TTC549 (cell line): Measurements from ENCODE around the gene IKZF4.
"Not testable (repeated sequence)": the region's sequence is repeated elsewhere in the genome, so short reads cannot be mapped to it uniquely, and the experiment has no call there.

ENCODE experiments used
- FAIRE-seq: peaks from 2 replicates; lab custom pipeline; 2012; peaks lifted over from hg19 to GRCh38; lab: Jason Lieb, UNC

The IKZF4 gene

DNA sequence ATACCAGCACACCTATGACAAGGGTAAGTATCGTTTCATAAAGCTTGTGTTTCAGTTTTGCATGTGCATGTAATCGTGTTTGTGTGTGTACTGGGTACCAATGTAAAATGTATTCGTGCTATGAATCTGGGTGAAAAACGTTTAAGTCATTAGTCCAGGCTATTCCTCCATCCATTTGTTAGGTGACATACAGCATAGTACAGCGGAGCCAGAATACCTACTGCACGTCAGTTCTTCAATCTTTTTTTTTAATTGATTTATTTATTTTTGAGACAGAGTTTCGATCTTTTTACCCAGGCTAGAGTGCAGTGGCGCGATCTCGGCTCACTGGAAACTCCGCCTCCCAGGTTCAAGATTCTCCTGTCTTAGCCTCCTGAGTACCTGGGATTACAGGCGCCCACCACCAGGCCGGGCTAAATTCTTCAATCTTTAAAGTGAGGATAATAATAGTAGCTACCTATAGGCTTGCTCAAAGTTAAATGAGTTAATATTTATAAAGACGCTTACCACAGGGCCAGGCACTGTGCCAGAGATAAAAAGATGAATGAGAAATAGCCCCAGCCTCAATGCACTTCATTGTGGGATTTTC, 20.2 kb downstream of the IKZF4 start:
- no peak for FAIRE-seq

DNA sequence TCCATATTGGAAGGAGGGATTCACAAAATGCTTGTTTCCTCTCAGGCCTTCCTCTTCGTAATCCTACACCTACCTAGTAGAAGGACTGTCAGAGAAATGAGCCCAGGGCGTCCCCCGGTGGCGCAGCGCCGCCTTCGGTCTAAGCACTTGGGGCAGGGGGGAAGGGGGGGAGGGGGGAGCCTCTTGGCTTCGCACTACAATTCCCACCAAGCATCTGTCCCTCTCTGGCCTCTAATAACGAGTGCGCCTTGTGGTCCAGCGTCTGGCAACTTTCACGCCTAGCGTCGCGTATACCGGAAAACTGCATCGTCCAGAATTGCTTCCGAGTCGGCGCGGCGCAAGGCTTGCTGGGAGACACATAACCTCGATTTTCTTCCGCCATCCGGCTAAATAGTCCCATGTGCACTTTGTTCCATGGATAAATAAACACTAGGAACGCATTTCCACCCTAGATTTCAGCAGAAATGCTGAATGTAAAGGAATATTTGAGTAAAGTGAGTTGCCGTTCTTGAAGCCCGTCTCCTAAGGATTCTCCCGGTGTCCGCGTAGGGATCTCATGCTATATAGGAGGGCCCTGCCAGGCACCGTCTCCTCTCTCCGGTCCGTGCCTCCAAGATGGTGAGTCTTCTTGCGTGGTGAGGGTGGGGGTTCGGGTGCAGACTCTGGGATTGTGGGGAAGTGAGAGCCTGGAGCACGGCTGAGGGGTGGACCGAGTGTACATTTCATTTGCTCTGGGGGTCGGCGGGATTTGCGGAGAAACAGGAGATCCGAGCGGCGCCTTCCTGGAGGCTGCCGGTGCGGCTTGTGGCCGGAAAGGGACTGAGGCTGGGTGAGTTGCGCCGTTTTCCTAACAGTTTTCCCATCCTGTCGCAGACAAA, 20.9 kb downstream of the IKZF4 start, which contains the start of gene RPS26:
Gene RPS26 (plus strand): TSS at position 367 of the 878 bp plus-strand sequence. CDS start 249 bp downstream, at position 616.
- no peak for FAIRE-seq

DNA sequence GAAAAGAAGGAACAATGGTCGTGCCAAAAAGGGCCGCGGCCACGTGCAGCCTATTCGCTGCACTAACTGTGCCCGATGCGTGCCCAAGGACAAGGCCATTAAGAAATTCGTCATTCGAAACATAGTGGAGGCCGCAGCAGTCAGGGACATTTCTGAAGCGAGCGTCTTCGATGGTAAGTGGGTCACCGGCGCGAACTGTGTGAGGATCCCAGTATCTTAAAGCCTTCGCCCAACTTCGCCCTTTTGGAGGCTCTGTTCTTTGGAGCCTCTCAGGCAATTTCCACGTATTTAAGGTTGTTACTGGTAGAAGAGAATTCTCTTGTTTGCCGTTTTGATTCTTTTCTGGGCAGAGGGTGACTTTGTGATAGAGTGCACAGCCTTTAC, 21.6 kb downstream of the IKZF4 start:
- not testable (repeated sequence) for FAIRE-seq

DNA sequence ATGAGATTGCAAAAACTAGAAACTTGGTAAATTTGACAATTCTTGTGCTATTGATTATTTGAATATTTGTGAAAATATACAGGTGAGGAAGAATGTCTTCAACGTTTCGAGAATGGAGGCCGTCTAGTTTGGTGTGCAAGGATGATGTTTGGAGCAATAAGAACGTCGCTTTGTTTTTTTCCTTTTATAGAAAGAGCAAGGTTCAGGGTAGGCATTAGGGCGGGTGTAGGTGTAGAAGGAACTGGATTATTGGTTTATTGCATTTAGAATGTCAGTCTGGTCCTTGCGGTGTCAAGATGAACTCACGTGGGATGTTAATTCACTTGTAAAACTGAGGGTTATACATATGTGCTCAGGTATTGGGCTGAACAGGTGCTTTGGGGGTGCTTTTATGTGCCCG, 22.0 kb downstream of the IKZF4 start:
- FAIRE-seq, result no peak

DNA sequence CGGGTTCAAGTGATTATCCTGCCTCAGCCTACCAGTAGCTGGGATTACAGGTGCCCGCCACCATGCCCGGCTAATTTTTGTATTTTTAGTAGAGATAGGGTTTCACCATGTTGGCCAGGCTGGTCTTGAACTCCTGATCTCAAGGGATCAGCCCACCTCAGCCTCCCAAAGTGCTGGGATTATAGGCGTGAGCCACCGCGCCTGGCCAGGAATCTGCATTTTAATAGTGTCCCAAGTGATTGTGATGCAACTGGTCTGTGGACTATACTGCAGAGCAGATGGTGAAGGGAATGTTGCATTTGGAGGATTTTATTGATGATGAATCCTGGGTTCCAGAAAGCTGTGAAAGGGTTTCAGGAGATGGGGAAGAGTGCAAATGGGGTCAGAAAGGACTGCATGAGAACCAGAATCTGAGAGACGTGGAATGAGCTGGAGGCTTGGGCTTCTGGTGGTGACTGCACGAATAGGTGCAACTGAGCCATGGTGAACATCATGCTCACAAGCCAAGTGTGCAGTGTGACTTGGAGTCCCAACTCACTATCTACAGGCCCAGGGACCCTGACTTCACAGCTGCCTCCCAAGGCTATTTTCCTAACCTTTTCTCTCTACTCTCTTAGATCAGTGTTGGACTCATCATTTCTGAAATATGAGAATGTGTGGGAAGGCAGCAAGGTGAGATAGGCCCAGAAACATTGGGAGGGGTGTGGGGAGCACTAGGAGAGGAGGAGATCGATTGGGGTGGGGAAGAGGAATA, 25.4 kb downstream of the IKZF4 start:
- FAIRE-seq, result no peak

DNA sequence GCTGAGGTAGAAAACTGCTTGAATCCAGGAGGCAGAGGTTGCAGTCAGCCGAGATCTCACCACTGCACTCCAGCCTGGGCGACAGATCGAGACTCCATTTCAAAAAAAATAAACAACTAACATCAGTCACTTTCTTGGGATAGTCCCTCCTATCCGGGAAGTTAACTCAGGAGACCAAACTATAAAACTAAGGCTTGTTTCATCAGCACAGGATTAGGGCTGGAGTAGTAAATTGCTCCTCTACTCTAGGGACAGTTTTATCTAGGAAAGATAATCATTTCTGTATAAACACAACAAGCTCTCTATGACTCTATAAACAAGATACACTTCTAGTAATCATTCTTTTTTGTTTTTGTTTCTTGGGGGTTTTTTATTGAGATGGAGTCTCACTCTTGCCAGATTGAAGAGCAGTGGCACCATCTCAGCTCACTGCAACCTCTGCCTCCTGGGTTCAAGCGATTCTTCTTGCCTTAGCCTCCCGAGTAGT, 32.6 kb downstream of the IKZF4 start:
- FAIRE-seq, result no peak

DNA sequence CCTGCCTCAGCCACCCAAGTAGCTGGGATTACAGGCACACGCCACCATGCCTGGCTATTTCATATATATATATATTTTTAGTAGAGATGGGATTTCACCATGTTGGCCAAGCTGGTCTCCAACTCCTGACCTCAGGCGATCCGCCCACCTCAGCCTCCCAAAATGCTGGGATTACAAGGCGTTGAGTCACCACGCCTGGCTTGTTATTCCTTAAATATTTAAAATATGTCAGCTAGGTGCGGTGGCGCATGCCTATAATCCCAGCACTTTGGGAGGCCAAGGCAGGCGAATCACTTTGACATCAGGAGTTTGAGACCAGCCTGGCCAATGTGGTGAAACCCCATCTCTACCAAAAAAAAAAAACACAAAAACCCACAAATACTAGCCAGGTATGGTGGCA, 39.1 kb downstream of the IKZF4 start:
- not testable (repeated sequence) for FAIRE-seq

DNA sequence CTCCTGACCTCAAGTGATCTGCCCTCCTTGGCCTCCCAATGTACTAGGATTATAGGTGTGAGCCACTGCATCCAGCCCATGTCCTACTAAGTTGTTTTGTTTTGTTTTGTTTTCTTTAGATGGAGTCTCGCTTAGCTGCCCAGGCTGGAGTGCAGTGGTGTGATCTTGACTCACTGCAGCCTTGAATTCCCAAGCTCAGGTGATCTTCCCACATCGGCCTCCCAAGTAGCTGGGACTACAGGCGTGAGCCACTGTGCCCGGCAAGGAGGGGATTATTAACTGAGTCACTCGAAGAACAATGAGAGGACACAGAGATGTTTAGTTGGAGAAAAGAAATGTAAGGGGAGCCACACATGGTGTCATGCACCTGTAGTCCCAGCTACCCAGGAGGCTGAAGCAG, 41.1 kb downstream of the IKZF4 start:
- no peak for FAIRE-seq

DNA sequence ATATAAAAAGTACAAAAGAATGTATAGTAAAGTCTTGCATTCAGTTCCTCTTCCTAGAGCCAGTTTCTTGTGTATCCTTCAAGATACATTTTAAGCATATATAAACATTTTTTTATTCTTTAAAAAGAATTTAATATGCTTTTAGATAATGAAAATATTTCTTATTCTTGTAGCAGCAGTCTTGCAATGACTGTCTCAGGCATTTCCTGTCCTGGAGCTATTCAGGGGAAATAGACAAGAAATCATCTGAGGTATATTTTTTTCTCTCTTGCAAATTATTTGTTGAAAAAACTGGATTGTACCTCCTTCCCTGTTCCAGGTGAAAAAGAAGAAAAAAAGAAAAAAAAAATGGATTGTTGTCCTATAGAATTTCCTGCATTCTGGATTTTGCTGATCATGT, 42.2 kb downstream of the IKZF4 start:
- no peak for FAIRE-seq

DNA sequence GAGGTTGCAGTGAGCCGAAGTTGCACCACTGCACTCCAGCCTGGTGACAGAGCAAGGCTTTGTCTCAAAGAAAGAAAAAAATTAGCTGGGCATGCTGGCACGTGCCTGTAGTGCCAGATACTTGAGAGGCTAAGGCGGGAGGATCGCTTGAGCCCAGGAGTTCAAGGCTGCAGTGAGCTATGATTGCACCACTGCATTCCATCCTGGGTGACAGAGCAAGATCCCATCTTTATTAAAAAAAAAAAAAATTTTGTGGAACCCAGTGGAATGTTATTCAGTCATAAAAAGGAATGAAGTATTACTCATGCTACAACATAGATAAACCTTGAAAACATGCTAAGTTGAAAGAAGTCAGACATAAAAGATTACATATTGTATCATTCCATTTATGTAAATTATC, 50.8 kb downstream of the IKZF4 start:
- FAIRE-seq, result no peak

DNA sequence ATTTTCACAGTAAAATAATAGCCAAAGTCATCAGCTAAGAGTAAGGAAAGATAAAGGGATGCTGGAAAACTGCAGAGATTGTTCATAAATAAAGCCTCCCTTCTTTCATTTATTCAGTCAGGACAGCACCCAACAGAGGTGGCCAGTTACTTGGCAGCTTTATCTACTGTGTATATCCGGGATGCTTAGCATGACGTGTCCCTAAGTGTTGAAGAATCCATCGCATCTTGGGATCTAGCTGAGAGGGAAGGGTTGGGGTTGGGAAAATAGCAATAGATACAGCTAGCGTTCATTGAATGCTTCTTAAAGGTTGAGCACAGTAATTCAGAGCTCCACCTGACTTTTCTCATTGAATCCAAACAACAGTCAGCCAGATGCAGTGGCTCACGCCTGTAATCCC, 53.6 kb downstream of the IKZF4 start:
- FAIRE-seq, result no peak

DNA sequence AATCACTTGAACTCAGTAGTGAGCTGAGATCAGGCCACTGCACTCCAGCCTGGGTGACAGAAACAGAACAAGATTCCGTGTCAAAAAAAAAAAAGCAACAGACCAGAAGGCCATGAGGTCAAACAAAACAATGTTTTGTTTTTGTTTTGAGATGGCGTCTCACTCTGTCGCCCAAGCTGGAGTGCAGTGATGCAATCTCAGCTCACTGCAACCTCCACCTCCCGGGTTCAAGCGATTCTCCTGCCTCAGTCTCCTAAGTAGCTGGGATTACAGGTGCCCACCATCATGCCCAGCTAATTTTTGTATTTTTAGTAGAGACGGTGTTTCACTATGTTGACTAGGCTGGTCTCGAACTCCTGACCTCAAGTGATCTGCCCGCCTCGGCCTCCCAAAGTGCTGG, 57.1 kb downstream of the IKZF4 start:
- not testable (repeated sequence) for FAIRE-seq

DNA sequence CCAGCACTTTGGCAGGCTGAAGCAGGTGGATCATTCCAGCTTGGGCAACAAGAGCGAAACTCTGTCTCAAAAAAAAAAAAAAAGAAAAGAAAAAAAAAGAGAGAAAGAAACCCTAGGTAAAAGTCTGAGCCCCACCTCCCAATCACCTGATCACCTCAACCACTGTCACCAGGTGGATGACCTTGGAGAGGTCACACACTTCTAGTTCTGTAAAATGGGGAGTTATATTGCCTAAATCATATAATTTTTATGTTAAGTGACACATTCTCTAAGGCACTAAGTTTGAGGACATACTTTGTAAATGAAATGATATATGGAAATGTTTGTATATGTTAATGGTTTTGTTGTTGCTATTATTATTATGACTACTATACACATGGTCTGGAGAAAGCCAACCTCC, 57.6 kb downstream of the IKZF4 start:
- no peak for FAIRE-seq

DNA sequence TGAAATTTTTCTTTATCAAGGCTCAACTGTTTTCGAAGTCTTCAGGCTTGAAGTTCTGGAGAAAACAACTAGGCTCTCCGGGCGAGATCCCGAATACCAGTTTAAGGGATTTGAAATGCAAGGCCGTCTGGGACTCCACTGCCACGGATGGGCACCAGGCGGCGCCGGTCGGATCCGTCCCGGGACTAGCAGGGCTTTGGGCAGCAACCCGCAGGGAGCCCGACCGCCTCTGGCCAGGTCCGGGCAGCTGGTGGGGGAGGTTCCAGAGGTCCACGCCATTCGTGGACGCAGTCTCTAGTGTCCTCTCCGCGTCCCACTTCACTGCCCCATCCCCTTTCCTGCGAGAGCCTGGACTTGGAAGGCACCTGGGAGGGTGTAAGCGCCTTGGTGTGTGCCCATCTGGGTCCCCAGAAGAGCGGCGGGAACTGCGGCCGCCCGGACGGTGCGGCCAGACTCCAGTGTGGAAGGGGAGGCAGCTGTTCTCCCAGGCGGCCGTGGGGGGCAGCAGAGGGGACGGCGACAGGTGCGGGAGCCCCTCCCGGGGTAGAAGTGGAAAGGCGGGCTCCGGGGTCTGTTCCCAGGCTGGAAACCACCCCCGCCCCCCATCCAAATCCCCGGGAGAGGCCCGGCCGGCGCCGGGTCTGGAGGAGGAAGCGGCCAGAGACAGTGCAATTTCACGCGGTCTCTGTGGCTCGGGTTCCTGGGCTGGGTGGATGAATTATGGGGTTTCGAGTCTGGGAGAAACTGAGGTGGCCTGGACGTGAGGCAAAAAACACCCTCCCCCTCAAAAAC, 58.3 kb downstream of the IKZF4 start:
- FAIRE-seq, result no peak

DNA sequence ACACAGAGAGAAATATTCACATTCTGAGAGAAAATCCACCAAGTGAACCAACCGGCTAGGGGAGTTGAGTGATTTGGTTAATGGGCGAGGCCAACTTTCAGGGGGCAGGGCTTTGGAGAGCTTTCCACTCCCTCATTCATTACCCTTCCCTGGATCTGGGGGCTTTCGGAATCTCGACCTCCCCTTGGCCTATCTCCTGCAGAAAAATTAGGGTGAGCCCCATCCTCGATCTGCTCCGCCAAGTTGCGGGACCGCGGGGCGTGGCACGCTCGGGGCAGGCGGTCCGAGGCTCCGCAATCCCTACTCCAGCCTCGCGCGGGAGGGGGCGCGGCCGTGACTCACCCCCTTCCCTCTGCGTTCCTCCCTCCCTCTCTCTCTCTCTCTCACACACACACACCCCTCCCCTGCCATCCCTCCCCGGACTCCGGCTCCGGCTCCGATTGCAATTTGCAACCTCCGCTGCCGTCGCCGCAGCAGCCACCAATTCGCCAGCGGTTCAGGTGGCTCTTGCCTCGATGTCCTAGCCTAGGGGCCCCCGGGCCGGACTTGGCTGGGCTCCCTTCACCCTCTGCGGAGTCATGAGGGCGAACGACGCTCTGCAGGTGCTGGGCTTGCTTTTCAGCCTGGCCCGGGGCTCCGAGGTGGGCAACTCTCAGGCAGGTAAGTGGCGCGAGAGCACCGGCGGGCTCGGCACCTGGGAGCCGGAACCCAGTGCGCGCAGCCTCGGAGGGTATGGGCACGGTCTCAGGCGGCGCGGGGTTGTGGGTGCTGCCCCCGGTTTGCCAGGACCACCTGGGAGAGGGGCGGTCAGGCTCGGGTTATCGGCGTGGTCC, 59.1 kb downstream of the IKZF4 start, which contains the start of gene ERBB3:
Gene ERBB3 (plus strand): TSS at position 443 of the 833 bp plus-strand sequence. CDS start 136 bp downstream, at position 579.
- FAIRE-seq, result no peak

DNA sequence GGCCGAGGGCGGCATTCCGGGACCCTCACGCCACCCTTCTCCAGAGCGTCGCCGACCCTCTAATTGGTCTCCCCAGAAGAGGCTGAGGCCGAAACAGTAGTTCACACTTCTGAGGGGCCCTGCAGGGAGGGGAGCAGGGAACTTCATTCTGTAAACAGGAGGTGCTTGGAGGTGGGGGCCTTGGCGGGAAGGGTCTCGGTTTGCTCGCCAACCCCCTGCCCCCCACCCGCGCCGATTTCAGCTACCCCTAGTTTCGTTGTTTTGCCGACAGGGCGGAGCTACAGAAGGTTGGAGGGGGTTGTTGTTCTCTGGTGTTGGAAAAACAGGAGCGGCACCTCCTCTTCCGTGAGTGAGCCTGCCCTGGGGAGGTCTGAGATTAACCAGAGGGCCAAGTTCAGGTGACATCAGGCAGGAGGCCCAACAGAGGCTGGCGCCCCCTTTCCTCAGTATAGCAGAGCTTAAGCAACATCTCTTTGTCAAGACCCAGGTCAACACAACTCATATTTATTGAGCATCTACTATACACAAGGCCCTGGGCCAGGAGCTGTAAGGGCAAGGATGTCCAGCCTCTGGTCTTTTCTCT, 59.8 kb downstream of the IKZF4 start:
- FAIRE-seq, result no peak

DNA sequence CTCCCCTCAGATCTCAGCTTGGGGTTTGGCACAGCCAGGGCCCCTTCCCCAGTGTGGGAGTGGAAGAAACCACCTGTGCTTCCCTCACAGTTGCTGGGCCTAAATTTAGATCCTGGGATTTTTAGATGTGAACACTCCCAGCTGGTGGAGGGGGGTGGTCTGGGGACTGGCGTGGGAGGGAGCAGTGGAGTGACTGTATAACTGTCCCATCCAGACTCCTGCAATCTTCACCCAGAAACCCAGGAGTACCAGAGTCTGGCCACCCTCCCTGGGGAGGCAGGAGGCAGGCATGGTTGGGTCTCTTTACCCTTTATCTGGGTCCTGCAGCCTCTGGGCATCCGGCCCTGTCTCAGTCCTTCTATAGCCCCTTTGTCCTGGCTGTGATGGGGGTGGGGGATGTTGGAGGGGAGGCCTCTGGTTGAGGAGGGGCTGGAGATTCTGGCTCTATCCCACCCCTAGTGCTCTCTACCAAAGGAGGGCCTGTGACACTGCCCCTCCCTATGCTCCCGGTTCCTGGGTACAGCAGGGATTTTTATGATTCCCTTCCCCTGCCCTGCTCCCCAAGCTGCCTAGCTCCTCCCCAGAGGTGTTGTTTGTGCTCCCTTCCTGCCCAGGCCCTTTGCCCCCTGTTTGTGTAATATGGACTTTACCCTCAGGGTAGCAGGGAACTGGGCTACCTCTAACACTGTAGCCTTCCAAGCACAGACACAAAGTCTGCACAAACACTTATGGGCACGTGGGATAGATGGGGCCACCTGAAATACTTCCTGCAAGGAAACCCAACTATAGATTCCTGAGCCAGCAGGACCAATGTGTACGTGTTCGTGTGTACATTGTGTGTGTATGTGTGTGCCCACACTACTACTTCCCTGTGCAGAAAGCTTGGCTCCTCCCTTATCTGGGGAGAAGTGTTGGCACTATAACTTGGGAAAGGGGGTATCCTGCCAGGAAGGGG, 60.8 kb downstream of the IKZF4 start:
- FAIRE-seq, result no peak

DNA sequence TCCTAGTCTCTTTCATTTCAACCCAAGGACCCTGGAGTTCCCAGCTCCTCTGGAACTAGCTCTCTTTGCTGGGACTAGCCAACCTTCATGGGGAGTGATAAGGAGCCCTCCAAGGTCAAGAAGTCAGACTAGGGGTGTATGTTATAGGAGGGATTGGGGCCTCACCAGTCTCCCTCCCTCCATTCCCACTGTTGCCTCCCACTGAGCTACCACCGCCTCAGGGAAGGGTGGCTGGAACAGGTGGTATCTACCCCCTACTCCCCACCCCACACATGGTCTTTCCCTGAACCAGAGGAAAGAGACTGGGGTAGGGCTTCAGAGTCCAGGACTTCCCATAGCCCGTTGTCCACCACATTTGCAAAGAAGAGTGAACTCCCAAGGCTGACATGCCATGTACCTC, 61.5 kb downstream of the IKZF4 start:
- FAIRE-seq, result no peak

DNA sequence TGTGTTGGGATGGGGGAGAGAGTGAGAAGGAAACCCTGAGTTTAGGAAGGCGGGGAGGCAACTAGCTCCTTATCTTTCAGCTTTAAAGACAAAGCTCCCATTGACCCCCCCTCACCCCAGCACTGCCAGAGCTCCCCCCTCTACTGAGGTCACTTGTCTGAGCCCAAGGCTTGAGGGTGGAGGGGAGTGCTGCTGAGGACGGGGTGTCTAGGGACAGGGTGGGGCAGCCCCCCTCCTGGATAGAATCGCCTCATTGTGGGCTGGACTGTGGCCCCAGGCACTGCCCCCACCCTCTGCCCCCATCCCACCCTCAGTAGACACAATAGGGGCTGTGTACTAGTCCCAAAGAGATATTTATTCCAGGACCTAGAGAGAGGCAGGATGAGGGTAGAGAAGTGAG, 62.1 kb downstream of the IKZF4 start:
- no peak for FAIRE-seq
